Panc1 (cell line): ENCODE data around the gene KRTAP12-2.

Experiments
- POLR2AphosphoS5 ChIP-seq: IDR thresholded peaks from 2 replicates; pipeline ENCODE4 v1.6.1; 2012; ENCODE audit warnings: mild to moderate bottlenecking, low read depth, low read length, moderate library complexity
- TF ChIP-seq, protein P1 (sequence below): fragments of 450-650 bp; IDR thresholded peaks from 2 replicates; pipeline ENCODE4 v1.5.1; 2017; ENCODE audit warnings: mild to moderate bottlenecking

DNA sequence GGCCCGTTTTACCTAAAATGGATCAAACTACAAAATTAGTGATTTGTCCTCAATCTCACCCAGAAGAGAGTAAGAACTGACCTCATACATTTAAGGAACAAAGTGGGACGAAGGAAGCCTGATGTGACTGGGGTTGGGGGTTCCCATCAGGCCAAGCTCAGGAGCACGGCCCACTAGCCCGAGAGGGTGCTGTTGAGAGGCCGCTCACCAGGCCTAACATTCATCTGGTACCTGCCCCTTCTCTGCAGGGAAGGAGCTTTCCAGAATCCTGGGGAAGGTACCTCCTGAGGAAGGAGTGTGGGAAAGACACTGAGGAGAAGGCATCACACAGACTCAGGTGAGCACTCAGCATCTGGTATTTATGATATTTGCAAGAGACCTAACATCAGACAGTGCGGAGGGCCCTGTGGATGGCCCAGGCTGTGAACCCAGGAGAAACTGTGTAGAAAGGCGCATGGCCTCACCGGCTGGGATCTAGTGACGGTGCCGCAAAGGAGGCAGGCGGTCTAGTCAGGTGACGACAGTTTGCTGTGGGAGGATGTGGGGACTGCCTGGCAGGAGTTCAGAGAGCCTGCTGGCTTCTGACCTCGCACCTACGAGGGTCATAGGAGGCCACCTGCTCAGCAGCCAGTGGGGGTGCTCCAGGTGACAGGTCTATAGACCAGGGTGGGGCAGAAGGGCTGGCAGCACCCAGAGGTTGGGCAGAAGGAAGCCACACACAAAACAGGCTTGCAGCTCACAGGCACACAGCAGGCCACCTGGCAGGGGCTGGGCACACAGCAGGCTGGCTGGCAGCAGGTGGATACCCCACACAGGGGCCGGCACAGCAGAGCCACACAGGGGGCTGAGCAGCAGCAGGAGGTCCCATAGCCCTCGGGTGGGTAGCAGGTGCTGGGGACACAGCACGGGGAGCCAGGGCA is 12.8 kb downstream of the KRTAP12-2 start:
- TF ChIP-seq POLR2AphosphoS5, result no peak
- TF ChIP-seq, protein P1, sequence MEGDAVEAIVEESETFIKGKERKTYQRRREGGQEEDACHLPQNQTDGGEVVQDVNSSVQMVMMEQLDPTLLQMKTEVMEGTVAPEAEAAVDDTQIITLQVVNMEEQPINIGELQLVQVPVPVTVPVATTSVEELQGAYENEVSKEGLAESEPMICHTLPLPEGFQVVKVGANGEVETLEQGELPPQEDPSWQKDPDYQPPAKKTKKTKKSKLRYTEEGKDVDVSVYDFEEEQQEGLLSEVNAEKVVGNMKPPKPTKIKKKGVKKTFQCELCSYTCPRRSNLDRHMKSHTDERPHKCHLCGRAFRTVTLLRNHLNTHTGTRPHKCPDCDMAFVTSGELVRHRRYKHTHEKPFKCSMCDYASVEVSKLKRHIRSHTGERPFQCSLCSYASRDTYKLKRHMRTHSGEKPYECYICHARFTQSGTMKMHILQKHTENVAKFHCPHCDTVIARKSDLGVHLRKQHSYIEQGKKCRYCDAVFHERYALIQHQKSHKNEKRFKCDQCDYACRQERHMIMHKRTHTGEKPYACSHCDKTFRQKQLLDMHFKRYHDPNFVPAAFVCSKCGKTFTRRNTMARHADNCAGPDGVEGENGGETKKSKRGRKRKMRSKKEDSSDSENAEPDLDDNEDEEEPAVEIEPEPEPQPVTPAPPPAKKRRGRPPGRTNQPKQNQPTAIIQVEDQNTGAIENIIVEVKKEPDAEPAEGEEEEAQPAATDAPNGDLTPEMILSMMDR, result no peak
